ENCODE results near the gene NPHP4.
"Not testable (repeated sequence)": the region's sequence is repeated elsewhere in the genome, so short reads cannot be mapped to it uniquely, and the experiment has no call there.

Gene NPHP4

DNA sequence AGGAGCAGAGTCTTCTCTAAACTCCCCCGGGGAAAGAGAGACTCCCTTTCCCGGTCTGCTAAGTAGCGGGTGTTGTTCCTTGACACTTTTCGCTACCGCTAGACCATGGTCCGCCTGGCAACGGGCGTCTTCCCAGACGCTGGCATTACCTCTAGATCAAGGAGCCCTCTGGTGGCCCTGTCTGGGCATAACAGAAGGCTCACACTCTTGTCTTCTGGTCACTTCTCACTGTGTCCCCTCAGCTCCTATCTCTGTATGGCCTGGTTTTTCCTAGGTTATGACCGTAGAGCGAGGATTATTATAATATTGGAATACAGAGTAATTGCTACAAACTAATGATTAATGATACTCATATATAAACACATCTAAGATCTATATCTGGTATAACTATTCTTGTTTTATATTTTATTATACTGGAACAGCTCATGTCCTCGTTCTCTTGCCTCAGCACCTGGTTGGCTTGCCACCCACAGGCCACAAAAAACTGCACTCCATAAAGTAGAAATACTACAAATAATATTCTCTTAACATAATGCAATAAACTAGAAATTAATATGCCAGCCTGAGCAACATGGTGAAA, 98.4 kb downstream of the NPHP4 start:
- DNase-seq (ENCODE audit: low read depth in 2 of 2): not testable (repeated sequence)

DNA sequence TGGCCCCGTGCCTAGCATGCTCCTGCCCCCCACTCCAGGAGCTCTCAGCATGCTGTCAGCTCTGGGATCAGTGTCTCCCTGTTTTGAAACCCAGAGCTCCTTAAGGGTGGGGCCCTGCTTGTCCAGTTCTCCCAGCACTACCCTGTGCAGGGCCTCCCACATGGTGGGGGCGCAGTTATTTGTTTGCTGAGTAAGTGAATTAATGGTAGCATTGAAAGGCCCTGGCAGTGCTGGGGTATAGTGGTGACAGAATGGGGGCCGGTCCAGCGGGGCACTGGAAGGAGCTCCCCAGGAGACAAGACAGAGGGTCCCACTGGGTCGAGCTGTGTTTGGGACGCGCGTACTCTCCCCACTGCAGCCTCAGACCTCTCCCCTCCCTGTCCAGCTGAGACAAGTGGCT, 99.9 kb downstream of the NPHP4 start:
- DNase-seq (ENCODE audit: low read depth in 2 of 2): no peak

DNA sequence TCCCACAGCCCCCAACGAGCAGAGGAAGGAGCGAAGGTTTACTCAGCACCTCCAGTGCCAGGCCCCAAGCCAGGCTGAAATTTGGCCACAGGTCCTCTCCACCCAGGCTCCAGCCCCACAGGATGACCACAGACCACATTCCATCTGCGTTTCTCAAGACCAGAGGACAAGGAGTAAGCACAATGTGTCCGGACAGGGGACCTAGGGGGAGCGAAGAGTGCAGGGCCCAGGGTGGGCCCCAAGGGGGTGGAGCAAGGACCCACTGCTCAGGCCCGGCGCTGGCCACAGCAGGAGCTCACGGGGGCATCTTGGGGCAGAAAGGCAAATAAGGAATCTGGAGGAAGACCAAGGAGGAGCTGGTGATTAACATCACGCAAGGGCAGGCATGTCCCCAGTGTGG, 100.5 kb downstream of the NPHP4 start:
- DNase-seq (ENCODE audit: low read depth in 2 of 2): no peak

DNA sequence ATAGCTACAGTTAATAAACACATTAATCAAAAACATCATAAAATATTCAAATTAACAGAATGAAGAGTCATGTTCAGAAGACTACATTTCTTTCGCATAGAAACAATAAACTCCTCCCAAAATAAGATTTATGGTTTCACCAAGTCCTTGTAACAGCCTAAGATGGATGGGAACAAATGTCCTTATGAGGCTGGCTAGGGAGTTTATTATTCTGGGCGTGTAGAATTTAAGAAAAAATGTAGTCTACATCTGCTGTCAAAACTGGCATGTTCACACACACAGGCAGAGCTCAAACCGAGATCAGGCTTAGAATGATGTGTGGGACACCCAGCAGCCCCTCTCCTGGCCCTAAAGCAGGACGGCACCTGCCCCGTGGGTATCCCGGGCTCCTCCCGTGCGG, 101.1 kb downstream of the NPHP4 start:
- DNase-seq (ENCODE audit: low read depth in 2 of 2): no peak

DNA sequence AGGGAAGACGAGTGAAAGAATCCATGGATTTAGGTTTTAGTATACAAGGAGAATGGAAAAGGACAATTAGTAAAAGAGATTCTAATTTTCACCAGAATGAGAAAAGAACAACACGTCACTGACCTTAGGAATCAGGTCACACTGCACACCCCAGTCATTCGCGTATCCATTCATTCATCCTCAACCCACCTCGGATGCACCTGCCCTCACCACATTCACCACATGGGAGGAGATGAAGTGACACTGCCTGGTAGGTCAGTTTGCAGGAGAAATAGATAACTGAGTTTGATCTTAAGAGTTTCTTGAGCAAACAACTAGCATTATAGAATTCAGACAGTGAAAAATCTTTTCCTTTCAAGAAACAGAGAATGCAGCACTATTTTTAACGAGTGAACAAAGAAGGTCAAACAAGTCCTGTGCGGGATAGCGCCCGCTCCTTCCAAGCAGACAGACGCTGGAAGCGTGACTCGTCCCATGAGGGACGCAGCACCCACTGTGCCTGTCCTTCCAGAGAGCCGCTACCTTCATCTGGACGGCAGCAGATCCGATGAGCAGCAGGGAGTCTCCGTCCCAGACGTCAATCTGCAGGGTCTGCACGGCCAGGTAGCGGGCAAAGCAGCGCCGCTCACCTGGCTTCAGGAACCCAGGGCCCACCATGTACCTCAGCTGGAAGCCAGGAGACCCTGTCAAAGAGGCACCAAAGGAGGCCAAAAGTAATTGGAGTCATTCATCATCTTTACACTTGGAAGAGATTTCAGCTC, 101.7 kb downstream of the NPHP4 start:
- DNase-seq (ENCODE audit: low read depth in 2 of 2): no peak

DNA sequence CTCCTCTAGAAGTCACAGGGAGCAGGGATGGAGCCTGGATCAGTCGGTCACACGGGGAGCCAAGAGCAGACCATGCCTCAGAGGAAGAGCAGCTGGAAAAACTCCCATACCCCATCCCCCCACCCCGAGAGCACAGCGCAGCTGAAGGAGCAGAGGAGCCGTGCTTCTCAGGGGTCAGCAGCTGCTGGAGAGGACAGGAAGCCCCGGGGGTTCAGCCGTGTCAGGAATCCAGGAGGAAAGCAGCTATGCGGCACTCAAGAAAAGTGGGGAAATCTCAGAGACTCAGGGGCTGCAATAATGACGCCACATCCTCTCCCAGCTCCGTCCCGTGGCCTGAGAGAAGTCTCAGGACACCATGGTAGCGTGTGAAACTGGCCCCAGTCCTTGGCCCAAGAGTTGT, 102.3 kb downstream of the NPHP4 start:
- no peak for DNase-seq (ENCODE audit: low read depth in 2 of 2)

DNA sequence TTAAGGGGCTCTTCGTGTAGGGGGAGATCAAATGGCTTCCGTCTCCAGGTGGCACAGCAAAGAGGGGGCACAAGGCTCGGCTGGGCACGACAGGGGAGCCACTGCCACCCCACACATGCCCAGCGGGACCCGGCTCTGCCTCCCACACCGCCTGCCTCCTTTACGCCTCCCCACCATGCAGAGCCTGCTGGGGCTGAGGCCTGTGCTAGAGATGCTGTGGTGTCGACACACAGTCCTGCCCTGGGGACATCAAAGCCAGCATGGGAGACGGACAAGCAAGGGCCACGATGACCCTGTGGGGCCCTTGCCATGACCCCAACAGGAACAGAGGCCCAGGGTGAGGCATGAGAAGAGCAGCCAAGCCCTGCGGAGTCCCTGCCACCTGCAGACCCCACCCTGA, 102.8 kb downstream of the NPHP4 start:
- DNase-seq (ENCODE audit: low read depth in 2 of 2): no peak

DNA sequence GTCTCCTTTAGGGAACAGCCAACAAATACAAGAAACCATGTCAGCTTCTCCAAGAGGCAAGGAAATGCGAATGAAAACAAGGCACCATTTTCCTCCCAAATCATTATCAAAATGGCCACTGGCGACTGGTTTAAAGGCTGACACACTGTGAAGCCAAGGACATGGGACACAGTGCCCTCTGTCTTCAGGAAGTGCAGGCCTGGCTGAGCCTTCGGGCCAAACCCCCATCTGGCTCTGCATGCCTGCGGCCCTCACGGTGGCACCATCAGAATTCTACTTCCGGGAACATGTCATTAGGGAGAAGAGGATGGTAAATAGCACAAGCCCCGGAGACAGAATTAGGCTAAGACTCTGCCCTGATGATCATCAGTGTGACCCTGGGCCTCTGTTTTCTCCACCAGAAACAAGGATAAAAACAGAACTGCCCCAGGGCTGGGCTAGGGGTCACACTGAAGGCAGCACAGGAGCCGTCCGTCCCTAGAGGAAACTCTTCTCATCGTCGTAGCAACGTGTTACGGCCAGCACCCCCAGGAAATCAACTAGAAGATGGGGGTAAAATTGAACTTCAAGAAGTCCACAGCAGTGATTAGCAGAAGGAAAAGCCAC, 103.5 kb downstream of the NPHP4 start:
- DNase-seq (ENCODE audit: low read depth in 2 of 2): no peak

DNA sequence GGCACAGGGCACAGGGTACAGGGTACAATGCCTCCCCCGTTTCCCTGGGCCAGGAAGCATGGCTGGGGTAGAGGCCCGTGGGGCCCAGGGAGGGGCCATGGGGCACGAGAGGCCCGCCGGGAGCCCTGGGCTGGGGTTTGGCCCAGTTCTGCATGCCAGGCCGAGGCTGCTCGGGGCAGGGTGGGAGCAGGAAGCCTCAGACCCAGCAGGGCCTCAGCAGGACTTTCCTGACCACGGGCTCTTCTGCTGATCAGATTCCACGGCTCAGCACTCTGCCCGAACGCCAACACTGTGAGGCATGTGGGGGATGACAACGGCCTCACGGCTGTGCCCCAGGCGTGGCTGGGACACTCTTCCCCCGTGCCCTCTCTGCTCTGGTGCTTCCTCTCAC, 104.3 kb downstream of the NPHP4 start:
- no peak for DNase-seq (ENCODE audit: low read depth in 2 of 2)

DNA sequence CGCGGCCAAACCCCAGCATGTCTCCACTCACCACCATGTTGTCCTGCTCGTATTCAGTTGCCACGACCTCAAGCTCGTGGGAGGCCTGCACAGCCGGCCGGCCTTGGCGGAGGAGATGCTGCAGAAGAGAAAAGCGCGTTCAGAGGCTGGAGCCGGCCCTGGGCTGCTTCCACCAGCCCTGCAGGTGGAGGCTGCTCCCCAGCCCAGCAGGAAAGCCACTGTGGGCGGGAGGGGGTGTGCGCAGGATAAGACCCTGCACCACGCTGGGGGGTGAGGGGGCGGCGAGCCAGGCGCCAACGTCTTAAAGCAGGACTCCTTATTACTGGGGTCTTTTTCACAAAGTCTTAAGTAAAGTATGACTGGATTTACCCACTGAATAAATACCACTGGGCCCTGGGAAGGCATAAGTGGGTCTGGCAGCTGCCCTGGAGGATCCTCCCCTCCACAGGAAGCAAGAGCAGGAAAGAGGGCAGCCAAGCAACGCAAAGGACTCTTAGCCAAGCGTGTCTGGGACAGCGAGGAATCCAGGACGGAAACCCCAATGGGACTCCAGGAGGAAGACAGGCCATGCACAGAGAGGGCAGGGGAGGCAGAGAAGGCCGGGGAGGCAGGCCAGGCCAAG, 104.8 kb downstream of the NPHP4 start:
- no peak for DNase-seq (ENCODE audit: low read depth in 2 of 2)

DNA sequence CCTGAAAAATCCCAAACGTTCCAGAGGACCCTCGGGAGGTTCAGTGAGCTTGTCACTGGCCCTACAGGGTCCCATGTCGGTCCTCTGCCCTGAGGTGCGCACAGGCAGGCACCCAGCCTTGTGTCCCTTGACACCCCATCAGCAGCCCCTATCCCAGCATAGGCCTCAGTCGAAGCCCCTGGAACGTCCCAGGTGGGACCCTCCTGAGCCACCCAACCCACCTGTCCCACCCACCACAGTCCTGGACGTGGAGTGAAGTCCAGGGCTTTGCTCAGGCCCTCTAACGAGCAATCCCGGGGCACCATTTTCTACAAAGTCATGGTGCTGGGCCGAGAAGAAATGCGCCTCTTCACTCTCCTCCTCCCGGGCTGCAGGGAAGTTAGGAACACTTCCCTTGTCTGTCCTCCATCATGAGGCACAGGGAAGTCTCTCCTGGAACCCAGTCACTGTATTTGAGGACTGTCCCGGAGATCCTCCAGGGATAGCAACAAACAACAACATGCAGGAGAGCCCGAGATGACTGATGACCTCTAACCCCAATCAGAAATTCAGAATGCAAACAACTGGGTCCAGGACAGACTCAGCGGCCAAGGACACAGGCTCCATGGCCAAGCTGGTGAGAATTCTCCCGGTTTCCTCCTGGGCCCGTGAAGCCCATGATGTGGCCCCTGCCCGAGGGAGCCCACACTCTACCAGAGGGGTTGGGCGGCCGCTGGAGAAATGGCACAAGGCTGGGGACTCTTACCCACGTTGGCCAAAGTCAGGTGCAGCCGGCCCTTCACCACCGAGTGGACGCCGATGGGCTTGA, 105.5 kb downstream of the NPHP4 start:
- no peak for DNase-seq (ENCODE audit: low read depth in 2 of 2)

DNA sequence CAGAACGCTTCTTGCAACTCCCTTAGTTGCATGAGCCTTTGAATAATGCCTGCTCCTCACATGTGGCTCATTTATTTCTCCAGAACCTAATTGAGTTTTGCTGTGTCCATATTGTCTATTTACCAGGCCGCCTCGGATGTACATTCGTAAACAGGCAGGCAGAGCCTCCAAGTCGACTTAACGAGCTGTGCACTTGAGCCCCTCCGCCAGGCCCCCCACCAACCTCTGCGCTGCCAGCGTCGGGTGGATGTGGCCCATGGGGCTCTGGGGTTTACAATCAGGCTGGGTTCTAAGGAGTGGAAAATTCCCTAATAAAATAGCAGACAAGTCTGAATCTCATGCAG, 106.1 kb downstream of the NPHP4 start:
- no peak for DNase-seq (ENCODE audit: low read depth in 2 of 2)

DNA sequence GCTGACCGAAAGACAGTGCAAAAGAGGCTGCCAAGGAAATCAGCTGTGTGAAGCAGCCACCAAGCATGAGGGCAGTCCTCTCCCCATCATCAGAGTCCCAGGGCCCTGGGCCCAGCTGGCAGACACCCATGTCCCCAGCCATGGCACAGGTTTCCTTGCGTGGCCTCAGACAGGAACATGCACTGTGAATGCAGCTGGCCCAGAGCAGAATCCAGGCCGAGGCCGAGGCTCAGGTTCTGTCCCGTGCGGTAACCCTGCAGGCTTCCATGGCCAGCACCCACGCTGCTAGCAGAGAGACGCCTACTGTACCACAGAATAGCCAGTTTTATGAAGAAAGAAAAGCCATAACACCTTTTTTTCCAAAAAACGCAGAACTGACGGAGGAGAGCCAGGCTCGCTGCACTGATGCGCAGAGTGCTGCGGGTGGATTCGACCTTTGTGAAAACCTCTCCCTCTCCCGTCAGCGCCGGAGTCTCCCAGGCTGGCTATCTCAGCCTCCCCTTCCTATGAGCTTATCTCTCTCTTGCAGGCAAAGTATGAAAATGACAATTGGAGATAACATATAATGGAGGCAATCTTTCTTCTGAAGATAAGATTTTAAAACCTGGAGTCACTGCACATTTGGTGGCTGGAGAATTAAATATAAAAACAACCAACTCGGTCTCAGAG, 106.6 kb downstream of the NPHP4 start:
- DNase-seq (ENCODE audit: low read depth in 2 of 2): no peak

DNA sequence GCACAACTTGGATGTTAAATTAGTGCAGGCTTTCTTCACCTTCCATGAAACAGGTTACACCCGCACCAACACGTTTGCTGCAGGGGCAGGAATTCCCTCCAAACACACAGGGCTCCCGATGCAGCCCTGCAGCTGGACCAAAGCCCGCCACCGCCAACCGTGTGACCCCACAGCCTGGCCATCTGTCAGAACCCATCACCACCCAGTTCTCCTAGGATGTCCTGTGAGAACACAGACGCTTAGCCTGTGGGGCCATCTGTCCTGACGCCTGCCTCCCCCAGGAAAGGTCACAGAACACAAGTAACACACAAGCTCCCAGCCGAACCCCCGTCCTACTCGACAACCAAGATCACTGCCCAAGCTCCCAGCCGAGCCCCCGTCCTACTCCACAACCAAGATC, 108.1 kb downstream of the NPHP4 start:
- DNase-seq (ENCODE audit: low read depth in 2 of 2): no peak

DNA sequence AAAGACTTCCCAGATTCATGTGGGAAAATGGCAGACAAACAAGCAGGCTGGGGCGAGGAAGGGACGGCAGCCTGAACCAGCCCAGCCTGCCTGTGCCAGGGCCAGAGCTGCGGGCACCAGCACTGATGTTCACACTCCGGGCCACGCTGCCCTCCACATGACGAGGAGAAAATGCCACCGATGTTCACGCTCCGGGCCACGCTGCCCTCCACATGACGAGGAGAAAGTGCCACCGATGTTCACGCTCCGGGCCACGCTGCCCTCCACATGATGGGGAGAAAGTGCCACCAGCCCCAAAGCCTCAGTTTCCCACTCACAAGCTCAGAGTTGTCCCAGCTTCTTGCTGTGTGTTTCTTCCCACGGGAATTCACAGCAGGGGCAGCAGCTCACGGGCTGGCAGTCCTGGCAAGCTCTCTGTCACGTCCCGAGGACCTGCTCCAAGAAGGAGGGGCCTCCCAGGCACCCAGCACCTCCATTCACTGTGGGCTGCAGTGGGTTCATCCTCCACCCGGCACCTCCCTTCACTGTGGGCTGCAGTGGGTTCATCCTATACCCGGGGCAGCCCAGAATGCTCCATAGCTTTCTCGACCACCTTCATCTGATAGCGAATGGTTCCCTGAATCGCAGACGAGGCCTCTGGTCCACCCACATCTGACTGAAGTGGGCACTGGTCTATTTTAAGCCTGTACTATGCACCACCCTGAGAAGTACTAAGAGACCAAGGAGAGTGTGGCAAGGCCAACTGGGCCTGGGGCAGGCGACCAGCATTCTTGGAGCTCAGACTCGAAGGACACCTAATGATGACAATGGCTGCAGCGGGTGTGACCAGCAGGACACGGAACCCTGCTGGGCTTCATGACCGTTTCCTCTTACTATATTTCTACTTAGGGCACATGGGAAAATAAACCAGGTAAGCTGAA, 108.8 kb downstream of the NPHP4 start:
- no peak for DNase-seq (ENCODE audit: low read depth in 2 of 2)

DNA sequence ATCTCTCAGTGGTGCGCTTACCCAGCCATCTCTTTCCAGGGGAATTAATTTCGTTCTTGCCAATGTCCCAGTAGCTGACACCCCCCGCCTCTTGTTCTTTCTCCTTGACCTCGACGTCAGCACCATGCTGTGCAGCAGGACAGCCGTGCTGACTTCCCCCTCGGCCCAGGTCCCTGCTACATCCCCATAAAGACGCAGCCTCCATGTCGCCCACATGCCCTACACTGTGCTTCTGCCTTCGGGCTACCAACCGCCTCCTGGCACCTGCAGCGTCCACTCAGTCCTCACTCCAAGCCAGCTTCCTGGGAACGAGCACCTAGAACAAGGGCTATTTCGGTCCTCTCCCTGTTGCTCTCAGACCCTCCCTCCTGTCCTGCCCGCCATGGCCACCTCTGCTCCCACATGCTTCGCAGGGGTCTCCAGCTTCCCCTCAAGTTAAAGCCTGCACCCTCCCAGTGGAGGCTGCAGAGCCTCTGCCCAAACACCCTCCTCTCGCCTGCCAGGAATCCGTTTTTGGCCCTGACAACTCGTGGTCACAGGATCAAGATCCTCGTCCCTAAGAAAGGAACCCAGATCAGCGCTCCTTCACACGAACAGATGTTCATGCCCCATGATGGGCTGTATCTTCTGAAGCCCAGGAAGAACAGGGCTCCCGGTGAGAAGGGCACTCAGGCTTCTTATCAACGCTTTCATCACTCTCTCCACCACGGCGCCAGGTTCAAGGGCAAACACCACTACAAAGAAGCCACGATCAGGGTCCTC, 109.7 kb downstream of the NPHP4 start:
- no peak for DNase-seq (ENCODE audit: low read depth in 2 of 2)

DNA sequence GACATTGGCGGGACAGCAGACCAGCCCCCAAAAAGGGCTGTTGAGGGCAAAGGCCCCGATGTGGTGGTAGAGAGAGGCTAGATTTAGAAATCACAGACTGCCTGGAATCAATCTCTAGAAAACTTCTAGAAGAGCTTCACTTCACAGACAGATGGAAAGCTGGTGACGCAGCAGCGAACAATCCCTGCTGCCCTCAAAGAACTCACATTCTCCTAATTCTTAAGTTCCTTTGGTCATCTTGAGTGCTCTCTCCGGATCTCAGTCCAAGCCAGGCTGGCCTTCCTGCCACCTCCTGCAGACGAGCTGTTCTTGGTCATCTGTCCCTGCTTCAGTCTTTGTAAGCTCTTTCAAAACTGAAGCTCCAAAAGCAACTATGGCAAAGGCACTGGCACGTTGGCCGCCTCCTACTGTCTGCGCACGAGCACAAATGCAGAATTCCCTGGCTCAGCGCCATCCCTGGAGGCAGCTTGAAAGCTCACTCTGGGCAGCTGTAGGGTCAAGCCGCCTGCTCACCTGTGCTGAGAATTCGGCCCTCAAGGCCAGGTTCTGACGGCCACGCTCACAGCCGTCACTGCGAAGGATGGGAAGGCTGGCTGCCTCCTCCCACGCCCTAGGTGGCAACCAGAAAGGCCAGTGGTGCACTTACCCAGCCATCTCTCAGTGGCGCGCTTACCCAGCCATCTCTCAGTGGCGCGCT, 110.6 kb downstream of the NPHP4 start:
- DNase-seq (ENCODE audit: low read depth in 2 of 2): no peak

DNA sequence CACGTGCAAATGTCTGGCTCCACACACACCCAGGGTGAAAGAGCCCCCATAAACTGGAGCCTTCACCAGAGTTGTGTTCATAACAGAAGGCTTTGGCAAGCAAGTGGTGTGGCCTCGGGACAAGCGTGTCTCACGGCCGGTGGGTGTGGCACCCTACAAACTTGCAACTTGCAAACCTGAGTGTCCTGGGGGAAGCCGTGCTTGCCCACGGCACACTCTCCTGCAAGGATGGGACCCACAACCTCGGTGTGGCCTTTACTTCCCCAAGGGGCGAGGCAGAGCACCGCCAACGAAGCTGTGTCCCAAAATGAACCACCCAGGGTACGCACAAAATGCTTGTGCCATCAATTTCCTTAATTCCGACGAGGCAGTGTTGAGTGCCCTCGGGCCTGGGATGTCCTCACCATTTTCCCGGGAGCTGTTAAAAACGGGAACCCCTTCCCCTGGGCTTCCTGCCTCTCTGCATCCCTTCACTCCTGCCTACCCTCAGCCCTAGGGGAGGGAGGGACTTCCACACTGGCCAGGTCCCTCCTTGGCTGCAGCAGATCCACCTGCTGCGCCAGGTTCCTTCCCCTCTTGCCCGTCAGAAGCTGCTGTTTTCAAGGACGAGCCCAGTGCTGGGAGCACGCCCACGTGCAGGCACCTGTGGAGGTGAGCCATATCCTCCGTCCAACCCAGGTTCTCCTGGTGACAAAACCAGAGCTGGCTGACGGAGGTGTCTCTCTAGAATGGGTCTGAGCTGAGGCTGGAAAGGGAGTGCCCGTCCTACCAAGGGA, 111.4 kb downstream of the NPHP4 start:
- no peak for DNase-seq (ENCODE audit: low read depth in 2 of 2)
